A549 (cell line): Measurements from ENCODE around the gene RALGPS2. TPM values are rescaled to one million over a fixed set of nuclear protein-coding genes. Genes with fewer than 3 reads are reported as not detected.

ENCODE experiments used
- ATAC-seq, 2 experiments: fragments of 200-7000 bp in 1 of 2; fragments of >200 bp in 1 of 2; cut with Nextera tagmentation in 1 of 2; cut with Tn5 transposase in 1 of 2; 3 replicates each; pipeline versions ENCODE4 v1.8.0 to v1.9.1; 2018 to 2020; ENCODE audit warnings: mild to moderate bottlenecking in 1 of 2, moderate library complexity in 1 of 2
- CTCF ChIA-PET: fragments of 300-600 bp; sonication (Branson Sonifier 250); formaldehyde crosslinking; extraction: SDS; loops from one replicate; lab custom pipeline; 2021; ENCODE audit warnings: antibody characterized with exemption, inconsistent platforms; lab: Yijun Ruan, JAX
- POLR2A ChIA-PET: fragments of 350-600 bp; formaldehyde crosslinking; extraction: SDS; loops from one replicate; lab custom pipeline; 2021; ENCODE audit warnings: antibody characterized with exemption, inconsistent platforms; lab: Yijun Ruan, JAX
- DNase-seq, 2 experiments: peaks; one replicate each; pipeline versions ENCODE4 v3.0.0 to v3.0.0-alpha.2; 2011 to 2016; ENCODE audit warnings: low read depth in 1 of 2, low spot score in 1 of 2
- FAIRE-seq: peaks from 2 replicates; lab custom pipeline; 2011; peaks lifted over from hg19 to GRCh38; lab: Jason Lieb, UNC
- H3K27ac ChIP-seq, 2 experiments: fragments of >200 bp; sonication (Bioruptor Twin); formaldehyde crosslinking; 3 replicates each; pipeline ENCODE4 v1.5.1; 2016 to 2017
- H3K4me1 ChIP-seq: fragments of >200 bp; sonication (Bioruptor Twin); formaldehyde crosslinking; 3 replicates; pipeline ENCODE4 v1.6.1; 2016
- H3K4me2 ChIP-seq: fragments of >200 bp; sonication (Bioruptor Twin); formaldehyde crosslinking; 3 replicates; pipeline ENCODE4 v1.6.1; 2016
- H3K4me3 ChIP-seq: fragments of >200 bp; sonication (Bioruptor Twin); formaldehyde crosslinking; 3 replicates; pipeline ENCODE4 v1.5.1; 2016
- H3K9me3 ChIP-seq: fragments of >200 bp; sonication (Bioruptor Twin); formaldehyde crosslinking; 3 replicates; pipeline ENCODE4 v1.6.1; 2016
- FOSL2 ChIP-seq, 2 experiments: fragments of 450-650 bp in 1 of 2; fragments of >200 bp in 1 of 2; sonication (Bioruptor Twin) in 1 of 2; formaldehyde crosslinking; IDR thresholded peaks; 2 replicates each; pipeline versions ENCODE4 v1.5.0 to v1.6.1; 2016 to 2020; ENCODE audit warnings: mild to moderate bottlenecking in 1 of 2, moderate library complexity in 1 of 2
- HDAC2 ChIP-seq: fragments of 200-600 bp; sonication (generic); IDR thresholded peaks from 2 replicates; pipeline ENCODE4 v1.6.1; 2016
- HOXB13 ChIP-seq: fragments of 250-450 bp; sonication (Bioruptor Pico); IDR thresholded peaks from 2 replicates; pipeline ENCODE4 v1.5.0; 2020; ENCODE audit warnings: low read depth, mild to moderate bottlenecking, moderate library complexity
- HOXB5 ChIP-seq: fragments of 250-450 bp; sonication (Bioruptor Pico); IDR thresholded peaks from 2 replicates; pipeline ENCODE4 v1.5.0; 2020; ENCODE audit warnings: mild to moderate bottlenecking, moderate library complexity
- MAZ ChIP-seq: fragments of 150-350 bp; IDR thresholded peaks from 2 replicates; pipeline ENCODE4 v1.6.1; 2014; ENCODE audit warnings: antibody characterized with exemption, low read depth, low read length, borderline replicate concordance
- NPAS2 ChIP-seq: fragments of 250-450 bp; sonication (Bioruptor Pico); IDR thresholded peaks from 2 replicates; pipeline ENCODE4 v1.8.0; 2022; ENCODE audit warnings: mild to moderate bottlenecking, moderate library complexity, borderline replicate concordance
- POLR2A ChIP-seq: IDR thresholded peaks from 2 replicates; pipeline ENCODE4 v1.6.1; 2012; ENCODE audit warnings: mild to moderate bottlenecking, low read length
- RAD21 ChIP-seq, 2 experiments: fragments of >200 bp in 1 of 2; sonication (Bioruptor Twin) in 1 of 2; formaldehyde crosslinking in 1 of 2; IDR thresholded peaks in 1 of 2; conservative IDR thresholded peaks in 1 of 2; 2 replicates in 1 of 2; 3 replicates in 1 of 2; pipeline ENCODE4 v1.6.1; 2012 to 2018; ENCODE audit warnings: inconsistent platforms in 1 of 2
- RCOR1 ChIP-seq: fragments of 150-350 bp; IDR thresholded peaks from 2 replicates; pipeline ENCODE4 v1.6.1; 2014; ENCODE audit warnings: antibody characterized with exemption, low read length, low read depth
- TFCP2L1 ChIP-seq: fragments of 250-450 bp; sonication (Bioruptor Pico); IDR thresholded peaks from 2 replicates; pipeline ENCODE4 v1.5.0; 2021; ENCODE audit warnings: mild to moderate bottlenecking
- TP53 ChIP-seq: fragments of 250-450 bp; sonication (Bioruptor Pico); IDR thresholded peaks from 2 replicates; pipeline ENCODE4 v1.5.0; 2021; ENCODE audit warnings: mild to moderate bottlenecking, moderate library complexity
- ZNF302 ChIP-seq: fragments of 250-450 bp; sonication (Bioruptor Pico); IDR thresholded peaks from 2 replicates; pipeline ENCODE4 v1.9.0; 2021; ENCODE audit warnings: inconsistent platforms, mild to moderate bottlenecking, moderate library complexity
- WGBS: methylation state at CpG from one replicate; pipeline ENCODE4 v1.1.6; 2017; ENCODE audit errors: missing lambda C conversion rate; 5-methylcytosine and 5-hydroxymethylcytosine counted together
- polyA plus RNA-seq, 4 experiments: library from polyadenylated mRNA; depleted of rRNA in 3 of 4; stranded (reverse); fragments of >200 nt; fragmentation: RNase III in 1 of 4; extraction: RNeasy Plus Mini Kit Qiagen cat#74134 plus additional on column Dnase treatment in 1 of 4; gene quantifications; 2 replicates in 3 of 4; 3 replicates in 1 of 4; pipeline ENCODE4 v1.2.3, GENCODE V29; 2011 to 2017
- TF ChIP-seq, protein P1 (sequence below): fragments of >200 bp; sonication (Bioruptor Twin); formaldehyde crosslinking; IDR thresholded peaks from 3 replicates; pipeline ENCODE4 v1.6.1; 2016
- TF ChIP-seq, protein P2 (sequence below): fragments of >200 bp; sonication (Bioruptor Twin); formaldehyde crosslinking; IDR thresholded peaks from 2 replicates; pipeline ENCODE4 v1.6.1; 2016
- TF ChIP-seq, protein P3 (sequence below): fragments of 250-450 bp; sonication (Bioruptor Pico); IDR thresholded peaks from 2 replicates; pipeline ENCODE4 v1.5.0; 2020; ENCODE audit warnings: low read depth, mild to moderate bottlenecking, moderate library complexity
- TF ChIP-seq, protein P4 (sequence below): fragments of 200-600 bp; sonication (generic); IDR thresholded peaks from 2 replicates; pipeline ENCODE4 v1.6.1; 2016; ENCODE audit warnings: antibody characterized with exemption, mild to moderate bottlenecking, moderate library complexity
- TF ChIP-seq, protein P5 (sequence below): IDR thresholded peaks from 2 replicates; pipeline ENCODE4 v1.6.1; 2012
- TF ChIP-seq, protein P6 (sequence below): fragments of 450-650 bp; IDR thresholded peaks from 2 replicates; pipeline ENCODE4 v1.6.1; 2014; ENCODE audit warnings: antibody characterized with exemption

Gene RALGPS2
- polyA plus RNA-seq, 2 of the 4 experiments (the other 2 are of a cell fraction) = 11.8 to 18.6 TPM

DNA sequence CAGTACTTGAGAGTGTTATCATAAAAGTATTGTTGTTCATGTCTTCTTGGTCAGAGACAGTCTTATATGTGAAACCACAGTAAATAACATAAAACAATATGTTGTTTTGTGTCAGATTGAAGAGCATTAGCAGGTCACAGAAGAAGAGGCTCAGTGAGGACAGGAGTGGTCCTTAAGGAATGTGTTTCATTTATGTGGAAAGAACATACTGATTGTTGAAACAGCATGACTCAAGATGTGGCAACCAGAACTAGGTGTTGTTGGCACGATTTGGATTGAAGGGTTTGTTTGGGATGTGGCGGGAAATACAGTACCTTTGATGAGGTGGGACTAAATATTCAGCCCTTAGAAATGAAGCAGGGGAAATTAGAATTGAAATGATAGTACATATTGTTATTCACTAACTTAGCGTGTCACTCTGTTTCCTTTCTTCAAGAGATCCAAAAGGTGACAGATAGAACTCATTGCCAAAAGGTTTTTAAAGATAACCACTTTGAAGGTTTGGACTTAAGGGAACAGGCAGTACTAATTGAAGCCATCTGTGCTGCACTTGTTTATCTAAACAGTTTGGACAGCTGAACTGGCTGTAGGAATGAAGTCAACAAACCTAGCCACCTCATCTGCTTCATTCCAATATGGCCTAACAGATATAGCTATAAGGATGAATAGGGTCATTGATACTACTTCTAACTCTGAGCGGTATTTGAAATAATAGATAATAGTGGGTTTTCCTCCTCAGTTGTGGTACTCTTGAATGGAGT is 14.4 kb downstream of the RALGPS2 start (continued):
- TF ChIP-seq, protein P1, sequence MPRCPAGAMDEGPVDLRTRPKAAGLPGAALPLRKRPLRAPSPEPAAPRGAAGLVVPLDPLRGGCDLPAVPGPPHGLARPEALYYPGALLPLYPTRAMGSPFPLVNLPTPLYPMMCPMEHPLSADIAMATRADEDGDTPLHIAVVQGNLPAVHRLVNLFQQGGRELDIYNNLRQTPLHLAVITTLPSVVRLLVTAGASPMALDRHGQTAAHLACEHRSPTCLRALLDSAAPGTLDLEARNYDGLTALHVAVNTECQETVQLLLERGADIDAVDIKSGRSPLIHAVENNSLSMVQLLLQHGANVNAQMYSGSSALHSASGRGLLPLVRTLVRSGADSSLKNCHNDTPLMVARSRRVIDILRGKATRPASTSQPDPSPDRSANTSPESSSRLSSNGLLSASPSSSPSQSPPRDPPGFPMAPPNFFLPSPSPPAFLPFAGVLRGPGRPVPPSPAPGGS = no peak
- TF ChIP-seq NPAS2 (CRISPR knock-in tag) (no peak), MAZ (no peak), HOXB13 (no peak), TFCP2L1 (no peak)
- TF ChIP-seq, protein P2, sequence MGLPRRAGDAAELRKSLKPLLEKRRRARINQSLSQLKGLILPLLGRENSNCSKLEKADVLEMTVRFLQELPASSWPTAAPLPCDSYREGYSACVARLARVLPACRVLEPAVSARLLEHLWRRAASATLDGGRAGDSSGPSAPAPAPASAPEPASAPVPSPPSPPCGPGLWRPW = no peak
- TF ChIP-seq, protein P3, sequence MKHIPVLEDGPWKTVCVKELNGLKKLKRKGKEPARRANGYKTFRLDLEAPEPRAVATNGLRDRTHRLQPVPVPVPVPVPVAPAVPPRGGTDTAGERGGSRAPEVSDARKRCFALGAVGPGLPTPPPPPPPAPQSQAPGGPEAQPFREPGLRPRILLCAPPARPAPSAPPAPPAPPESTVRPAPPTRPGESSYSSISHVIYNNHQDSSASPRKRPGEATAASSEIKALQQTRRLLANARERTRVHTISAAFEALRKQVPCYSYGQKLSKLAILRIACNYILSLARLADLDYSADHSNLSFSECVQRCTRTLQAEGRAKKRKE (CRISPR knock-in tag) = no peak
- TF ChIP-seq, all 56 proteins: peak for 0

DNA sequence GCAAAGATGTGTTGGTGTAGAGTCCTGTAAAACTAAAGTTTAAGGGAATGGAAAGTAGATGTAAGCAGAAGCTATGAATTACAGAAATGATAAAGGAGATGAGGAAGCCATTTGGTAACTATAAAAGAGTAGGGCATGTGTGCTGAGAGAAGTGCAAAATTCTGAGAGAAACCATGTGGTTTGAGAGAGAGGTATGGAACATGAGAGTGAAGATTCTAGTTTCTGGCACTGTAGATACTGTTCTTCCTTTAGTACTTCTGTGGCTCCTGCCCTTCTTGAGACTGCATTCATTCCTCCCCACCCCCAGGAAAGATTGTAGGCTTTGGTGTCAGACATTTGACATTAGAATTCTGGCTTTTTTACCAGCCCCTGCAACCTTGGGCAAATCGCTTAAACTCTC is 15.4 kb downstream of the RALGPS2 start:
- ChIA-PET CTCF (interaction anchor here (0.9 to 3.1 kb wide), 2 partner anchors 14 to 262 kb away, joined by 3 to 10 read pairs; no protein-coding TSS in a partner anchor), POLR2A (no interaction called here)
- no peak for FAIRE-seq

DNA sequence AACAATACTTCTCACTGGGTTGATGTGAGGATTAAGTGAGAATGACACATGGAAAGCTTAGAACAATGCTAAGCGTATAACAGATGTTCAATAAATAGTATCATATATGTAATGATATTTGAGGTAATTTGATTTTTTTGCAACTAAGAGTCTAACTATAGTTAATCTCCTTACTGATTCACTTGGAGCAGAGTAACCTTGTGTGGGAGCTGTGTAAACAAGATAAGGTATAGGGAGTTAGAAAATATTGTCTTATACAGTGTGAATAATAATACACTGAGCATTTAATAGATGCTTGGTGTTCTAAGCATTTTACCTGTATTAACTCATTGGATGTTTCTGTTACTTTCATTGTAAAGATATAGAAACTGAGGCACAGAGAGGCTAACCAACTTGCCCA is 15.9 kb downstream of the RALGPS2 start:
- CTCF ChIA-PET = interaction anchor here (0.5 to 3.1 kb wide), 3 partner anchors 14 to 845 kb away, joined by 3 to 10 read pairs (median 5); no protein-coding TSS in a partner anchor
- FAIRE-seq (no peak), ATAC-seq (no peak), DNase-seq (no peak)
- no peaks in the 10 kb centered on the region for H3K4me1 ChIP-seq
- TF ChIP-seq FOSL2 (IDR thresholded peaks at IDR 0.05) (no peak), FOSL2 (CRISPR knock-in tag; IDR thresholded peaks at IDR 0.05) (no peak), POLR2A (no peak), HOXB5 (CRISPR knock-in tag) (no peak), RAD21 (conservative IDR thresholded peaks at IDR 0.05 in 1 of 2, IDR thresholded peaks at IDR 0.05 in 1 of 2) (no peak), RCOR1 (no peak), NPAS2 (CRISPR knock-in tag) (no peak), TP53 (CRISPR knock-in tag) (no peak), HDAC2 (no peak)
- TF ChIP-seq, protein P4, sequence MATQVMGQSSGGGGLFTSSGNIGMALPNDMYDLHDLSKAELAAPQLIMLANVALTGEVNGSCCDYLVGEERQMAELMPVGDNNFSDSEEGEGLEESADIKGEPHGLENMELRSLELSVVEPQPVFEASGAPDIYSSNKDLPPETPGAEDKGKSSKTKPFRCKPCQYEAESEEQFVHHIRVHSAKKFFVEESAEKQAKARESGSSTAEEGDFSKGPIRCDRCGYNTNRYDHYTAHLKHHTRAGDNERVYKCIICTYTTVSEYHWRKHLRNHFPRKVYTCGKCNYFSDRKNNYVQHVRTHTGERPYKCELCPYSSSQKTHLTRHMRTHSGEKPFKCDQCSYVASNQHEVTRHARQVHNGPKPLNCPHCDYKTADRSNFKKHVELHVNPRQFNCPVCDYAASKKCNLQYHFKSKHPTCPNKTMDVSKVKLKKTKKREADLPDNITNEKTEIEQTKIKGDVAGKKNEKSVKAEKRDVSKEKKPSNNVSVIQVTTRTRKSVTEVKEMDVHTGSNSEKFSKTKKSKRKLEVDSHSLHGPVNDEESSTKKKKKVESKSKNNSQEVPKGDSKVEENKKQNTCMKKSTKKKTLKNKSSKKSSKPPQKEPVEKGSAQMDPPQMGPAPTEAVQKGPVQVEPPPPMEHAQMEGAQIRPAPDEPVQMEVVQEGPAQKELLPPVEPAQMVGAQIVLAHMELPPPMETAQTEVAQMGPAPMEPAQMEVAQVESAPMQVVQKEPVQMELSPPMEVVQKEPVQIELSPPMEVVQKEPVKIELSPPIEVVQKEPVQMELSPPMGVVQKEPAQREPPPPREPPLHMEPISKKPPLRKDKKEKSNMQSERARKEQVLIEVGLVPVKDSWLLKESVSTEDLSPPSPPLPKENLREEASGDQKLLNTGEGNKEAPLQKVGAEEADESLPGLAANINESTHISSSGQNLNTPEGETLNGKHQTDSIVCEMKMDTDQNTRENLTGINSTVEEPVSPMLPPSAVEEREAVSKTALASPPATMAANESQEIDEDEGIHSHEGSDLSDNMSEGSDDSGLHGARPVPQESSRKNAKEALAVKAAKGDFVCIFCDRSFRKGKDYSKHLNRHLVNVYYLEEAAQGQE = no peak
- TF ChIP-seq, protein P5, sequence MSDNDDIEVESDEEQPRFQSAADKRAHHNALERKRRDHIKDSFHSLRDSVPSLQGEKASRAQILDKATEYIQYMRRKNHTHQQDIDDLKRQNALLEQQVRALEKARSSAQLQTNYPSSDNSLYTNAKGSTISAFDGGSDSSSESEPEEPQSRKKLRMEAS = no peak
- TF ChIP-seq, protein P6, sequence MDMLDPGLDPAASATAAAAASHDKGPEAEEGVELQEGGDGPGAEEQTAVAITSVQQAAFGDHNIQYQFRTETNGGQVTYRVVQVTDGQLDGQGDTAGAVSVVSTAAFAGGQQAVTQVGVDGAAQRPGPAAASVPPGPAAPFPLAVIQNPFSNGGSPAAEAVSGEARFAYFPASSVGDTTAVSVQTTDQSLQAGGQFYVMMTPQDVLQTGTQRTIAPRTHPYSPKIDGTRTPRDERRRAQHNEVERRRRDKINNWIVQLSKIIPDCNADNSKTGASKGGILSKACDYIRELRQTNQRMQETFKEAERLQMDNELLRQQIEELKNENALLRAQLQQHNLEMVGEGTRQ = no peak
- no peaks in the 10 kb centered on the region for H3K9me3 ChIP-seq
- H3K27ac ChIP-seq = no peak overlapping the region
- H3K4me2 ChIP-seq = no peak overlapping the region
- WGBS = 89% methylated on average over 1 of the region's 1 CpG
- H3K4me3 ChIP-seq = no peak overlapping the region
- POLR2A ChIA-PET = no interaction called here

More for the DNA sequence above, 15.4 kb downstream of the RALGPS2 start:
- no peak overlapping the region for H3K4me3 ChIP-seq
- H3K9me3 ChIP-seq = no peaks in the 10 kb centered on the region
- H3K27ac ChIP-seq = no peak overlapping the region
- TF ChIP-seq, protein P4 = no peak
- TF ChIP-seq ZNF302 (CRISPR knock-in tag) = no peak
- DNase-seq (no peak), ATAC-seq (no peak)
- H3K4me2 ChIP-seq = no peak overlapping the region
- WGBS = 93% methylated on average over 1 of the region's 1 CpG
- no peaks in the 10 kb centered on the region for H3K4me1 ChIP-seq
